HG03342 (cell line): Measurements from ENCODE around the gene NXNL1.

Experiments used
- ATAC-seq: cut with Tn5 transposase; IDR thresholded peaks from one replicate; pipeline ENCODE4 v1.9.1; 2021; ENCODE audit warnings: mild to moderate bottlenecking, moderate library complexity; ENCODE audit not compliant: unreplicated experiment

Gene NXNL1

DNA sequence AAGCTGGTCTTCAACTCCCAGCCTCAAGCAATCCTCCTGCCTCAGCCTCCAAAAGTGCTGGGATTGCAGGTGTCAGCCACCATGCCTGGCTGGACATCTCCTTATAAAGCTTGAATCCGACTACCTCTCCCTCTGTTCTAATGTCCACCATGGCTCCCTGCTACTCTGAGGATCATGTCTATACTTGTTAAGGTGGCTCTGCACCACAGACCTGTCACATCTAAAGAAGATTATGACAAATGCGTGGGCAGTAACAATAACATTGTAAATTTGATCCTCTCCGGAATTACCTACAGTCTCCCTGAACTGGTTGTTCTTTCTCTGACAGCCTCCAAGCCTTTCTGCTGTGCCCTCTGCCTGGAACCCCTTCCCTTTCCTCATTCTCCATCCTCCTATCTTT lies 1.8 kb downstream of the NXNL1 start:
- no peak for ATAC-seq

DNA sequence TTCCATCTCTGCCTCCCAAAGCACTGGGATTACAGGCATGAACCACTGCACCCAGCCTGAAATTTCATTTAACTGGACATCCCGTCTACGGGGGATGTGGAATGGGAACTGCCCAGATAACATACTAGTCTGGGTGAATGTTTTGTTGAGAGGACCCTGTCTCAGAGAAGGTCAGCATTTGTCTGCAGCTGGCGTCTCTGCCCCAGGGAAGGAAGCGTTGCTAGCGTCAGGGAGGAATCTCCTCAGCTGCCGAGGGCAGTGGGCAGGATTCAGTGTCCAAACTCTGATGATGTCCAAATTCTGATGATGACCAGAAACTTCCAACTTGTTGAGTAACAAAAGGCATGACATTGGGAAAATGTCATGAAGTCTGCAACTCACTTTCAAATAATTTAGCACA lies 3.1 kb downstream of the NXNL1 start:
- no peak for ATAC-seq

DNA sequence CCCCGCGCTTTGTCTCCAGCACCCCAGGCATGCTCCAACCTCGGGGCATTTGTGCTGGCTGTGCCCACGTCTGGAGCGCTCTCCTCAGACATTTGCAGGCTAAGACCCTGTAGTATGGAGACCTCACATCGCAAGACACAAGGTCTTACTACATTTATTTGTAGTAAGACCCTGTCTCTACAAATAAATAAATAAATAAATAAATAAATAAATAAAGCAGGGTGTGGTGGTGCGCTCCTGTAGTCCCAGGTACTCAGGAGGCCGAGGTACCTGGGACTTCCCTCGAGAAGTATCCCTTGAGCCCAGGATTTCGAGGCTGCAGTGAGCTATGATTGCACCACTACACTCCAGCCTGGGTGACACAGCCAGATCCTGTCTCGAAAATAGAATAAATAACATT lies 4.6 kb downstream of the NXNL1 start:
- no peak for ATAC-seq

DNA sequence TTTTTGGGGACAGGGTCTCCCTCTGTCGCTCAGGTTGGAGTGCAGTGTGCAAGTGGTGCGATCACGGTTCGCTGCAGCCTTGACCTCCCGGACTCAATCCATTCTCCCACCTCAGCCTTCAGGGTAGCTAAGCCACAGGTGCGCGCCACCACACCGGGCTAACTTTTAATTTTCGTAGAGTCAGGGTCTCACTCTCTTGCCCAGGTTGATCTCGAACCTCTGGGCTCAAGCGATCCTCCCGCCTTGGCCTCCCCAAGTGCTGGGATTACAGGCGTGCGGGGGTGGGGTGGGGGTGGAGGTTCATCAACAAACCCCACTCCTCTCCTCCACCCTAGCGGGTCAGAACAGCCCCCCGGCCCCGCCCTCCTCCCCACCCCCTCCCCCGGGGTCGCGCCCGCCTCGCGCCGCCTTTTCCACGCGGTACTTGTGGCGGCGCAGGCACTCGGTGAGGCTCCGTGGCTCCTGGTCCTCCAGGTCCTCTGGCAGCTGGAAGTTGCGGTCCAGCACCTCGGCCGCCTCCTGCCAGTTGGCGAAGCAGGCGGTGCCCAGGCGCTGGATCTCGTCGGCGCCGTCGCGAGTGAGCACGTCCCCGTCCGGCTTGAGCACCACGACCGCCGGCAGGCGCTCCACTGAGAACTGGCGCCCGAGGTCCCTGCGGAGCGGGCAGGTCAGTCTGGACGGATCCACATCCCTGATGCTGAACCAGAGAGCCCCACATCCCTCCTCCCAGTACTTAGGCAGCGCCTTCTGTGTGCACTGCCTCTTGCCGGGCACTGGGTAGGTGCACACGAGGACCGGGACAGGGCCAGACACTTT lies 5.2 kb downstream of the NXNL1 start:
- no peak for ATAC-seq

DNA sequence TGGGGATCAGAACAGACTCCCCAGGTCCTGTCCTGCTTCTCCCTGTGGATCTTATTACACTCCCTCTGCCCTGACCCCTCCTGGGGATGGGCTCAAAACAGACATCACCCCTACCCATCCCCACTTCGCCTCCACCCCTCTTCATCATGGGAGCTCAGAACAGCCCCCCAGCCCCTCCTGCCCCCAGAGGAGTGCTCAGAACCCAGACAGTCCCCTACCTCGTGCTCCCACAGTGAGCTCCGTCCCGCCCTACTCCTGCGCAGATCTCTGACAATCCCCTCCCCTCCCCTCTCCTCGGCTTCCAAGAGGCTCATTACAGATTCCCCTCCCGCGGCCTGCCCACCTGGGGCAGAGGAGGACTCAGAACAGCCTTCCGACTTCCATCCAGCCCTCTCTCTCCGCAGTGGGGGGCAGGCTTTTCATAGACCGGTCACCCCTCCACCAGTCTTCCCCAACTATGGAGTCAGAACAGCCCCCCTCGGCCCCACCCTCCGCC lies 6.1 kb downstream of the NXNL1 start:
- no peak for ATAC-seq

DNA sequence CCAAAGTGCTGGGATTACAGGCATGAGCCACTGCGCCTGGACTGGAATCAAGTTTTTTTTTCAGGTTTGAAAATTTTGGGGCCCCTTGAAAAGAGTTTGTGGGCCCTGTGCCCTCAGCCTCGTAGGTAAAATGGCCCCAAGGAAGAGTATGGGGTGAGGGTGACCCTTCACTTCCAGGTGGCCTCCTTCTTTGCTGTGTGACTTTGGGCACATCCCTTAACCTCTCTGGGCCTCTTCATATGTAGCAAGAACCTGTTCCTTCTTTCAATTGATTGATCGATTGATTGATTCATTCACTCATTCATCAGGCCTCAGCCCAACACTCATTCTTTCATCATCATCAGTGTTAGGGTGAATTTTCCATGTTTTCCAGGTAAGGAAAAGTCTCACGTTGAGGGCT lies 8.9 kb downstream of the NXNL1 start:
- ATAC-seq = no peak

DNA sequence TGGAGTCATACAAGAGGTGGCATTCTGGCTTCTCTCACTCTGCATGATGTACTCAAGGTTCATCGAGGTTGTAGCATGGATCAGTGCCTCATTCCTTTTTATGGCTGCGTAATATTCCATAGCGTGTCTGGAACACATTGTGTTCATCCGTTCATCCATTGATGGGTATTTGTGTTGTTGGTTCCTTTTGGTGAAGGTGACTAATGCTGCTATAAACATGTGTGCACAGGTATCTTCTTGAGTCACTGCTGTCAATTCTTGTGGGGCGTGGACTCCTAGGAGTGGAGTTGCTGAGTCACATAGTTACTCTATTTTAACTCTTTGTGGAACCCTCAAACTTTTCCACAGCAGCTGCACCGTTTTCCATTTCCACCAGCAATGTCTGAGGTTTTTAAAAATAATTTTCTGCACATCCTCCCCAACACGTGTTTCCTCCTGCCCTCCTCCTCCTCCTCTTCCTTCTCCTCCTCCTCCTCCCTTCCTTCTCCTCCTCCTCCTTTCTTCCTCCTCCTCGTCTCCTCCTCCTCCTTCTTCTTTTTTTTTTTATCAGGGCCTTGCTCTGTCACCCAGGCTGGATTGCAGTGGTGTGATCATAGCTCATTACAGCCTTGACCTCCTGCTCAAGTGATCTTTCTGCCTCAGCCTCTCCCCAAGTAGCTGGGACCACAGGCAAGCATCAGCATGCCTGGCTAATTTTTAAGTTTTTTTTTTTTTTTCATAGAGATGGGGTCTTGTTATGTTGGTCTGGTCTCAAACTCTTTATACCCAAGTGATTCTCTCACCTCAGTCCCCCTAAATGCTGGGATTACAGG lies 10.3 kb downstream of the NXNL1 start:
- no peak for ATAC-seq

DNA sequence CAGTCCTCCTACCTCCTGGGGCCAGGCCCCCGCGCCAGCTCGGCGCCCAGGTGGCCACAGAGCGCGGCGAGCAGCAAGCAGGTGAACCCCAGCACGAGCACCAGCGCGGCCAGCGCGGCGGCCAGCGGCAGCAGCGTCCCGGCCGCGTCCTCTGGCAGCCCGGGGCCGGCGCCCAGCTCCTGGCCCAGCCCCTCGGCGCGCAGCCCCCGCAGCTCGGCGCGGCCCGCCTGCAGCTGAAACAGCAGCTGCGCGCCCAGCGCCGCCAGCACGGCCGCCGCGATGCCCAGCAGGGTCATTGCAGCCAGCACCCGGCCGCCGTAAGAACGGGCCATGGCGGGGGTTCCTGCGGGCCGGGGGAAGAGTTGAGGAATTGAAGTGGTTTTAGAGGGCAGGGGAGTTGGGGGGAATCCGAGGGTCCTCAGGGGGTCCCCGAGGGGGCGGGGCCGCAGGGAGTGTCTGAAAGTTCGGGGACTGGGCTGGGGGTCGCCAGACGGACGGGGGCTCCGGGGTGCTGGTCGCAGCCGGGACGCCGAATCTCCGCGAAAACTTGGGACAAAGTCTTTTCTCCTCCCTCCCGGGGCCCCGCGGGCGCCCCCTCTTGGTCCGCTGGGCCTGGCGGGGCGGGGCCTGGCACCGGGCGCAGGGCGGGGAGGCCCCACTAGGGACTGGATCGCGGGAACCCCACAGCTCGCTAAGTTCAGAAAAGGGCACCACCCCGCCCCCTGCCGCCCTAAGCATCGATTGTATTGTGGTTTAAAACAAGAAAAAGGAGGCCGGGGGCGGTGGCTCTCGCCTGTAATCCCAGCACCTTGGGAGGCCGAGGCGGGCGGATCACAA lies 12.4 kb downstream of the NXNL1 start, which contains the start of gene TMEM221:
TMEM221 (minus strand) TSS at position 538 of the 837 bp plus-strand sequence; CDS start at position 332, 206 bp downstream.
- no peak for ATAC-seq

DNA sequence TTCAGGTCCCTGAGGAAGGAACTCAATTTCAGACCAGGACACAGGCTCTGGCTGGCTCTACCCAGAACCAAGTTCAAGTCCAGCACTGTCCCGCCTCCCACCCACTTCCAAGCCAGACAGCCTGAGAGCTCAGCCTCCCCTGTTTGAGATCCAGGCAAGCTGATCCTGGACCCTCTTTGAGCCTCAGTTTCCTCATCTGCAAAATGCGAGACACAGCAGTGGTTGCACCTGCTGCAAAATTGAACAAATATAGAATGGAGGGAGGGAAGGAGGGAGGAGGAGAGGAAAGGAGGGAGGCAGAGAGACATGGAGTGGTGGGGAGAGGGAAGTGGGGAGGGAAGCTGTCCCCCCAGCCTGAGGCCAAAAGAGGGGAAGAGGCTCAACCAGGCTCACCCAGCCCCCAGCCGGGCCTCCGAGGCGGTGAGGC lies 13.0 kb downstream of the NXNL1 start:
- ATAC-seq = no peak

DNA sequence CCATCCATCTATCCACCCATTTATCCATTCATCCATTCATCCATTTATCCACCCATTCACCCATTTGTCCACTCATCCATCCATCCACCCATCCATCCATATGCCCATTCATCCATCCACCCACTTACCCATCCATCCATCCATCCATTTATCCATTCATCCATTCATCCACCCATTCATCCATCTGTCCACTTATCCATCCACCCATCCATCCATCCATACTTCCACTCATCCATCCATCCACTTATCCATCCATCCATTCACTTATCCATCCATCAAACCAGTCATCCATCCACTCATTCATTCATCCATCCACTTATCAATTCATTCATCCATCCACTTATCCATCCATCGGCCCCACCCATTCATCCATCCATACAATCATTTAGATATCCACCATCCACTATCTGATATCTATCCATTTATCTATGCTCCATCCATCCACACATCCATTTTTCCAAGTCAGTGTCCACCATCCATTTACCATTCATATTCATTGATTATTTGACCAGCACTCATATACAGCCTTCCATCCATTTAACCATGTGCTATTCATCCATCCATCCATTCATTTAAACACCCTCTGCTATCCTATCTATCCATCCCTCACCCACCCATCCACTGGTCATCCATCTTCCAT lies 15.1 kb downstream of the NXNL1 start:
- no peak for ATAC-seq

DNA sequence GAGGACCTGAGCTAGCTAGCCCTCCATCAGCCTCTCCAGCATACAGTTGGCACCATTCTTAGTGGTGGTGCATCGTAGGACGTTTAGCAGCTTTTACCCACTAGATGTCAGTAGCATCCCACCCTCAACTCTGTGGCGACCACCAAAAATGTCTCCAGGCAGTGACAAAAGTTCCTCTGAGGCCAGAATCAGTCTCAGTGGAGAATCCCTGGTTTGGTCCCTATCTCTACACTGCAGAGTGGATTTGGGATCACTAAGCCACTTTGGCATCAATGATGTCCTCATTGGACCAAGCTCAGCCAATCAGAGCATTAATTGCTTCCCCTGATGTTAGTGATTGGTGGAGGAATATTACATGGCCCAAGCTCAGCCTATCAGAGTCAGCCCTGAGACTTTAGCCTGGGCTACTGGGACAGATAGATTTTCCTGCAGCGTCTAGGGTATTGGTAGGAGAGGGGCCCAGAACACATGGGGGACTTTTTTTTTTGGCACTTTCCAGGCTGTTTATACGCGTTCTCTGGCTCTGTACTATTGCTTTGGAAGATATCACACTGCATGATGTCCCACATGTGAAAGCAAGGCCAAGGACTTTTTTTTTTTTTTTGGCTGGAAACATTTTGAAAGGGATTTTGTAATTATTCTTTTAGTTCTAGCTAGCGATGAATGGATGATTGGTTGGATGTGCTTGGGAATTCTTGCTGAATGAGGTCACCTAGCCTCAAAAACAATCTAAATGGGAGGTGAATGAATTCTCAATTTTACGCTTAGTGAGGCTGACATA lies 19.3 kb downstream of the NXNL1 start:
- ATAC-seq = no peak

DNA sequence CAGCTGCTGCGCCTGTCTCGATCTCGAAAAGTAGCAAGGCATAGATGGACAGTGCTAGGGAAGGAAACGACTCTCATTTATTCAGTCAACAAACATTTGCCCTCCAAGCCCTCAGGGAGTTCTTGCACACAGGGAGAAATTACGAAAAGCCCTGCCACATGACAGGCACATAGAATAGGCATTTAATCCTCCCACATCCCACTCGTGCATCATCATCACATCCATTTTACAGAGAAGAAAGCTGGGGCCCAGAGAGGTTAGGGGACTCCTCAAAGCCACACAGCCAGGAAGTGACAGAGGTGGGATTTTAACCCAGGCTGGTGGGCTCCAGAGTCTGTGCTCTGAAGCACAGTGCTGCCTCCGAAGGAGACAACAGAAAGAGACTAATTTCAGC lies 23.9 kb downstream of the NXNL1 start:
- ATAC-seq = no peak

DNA sequence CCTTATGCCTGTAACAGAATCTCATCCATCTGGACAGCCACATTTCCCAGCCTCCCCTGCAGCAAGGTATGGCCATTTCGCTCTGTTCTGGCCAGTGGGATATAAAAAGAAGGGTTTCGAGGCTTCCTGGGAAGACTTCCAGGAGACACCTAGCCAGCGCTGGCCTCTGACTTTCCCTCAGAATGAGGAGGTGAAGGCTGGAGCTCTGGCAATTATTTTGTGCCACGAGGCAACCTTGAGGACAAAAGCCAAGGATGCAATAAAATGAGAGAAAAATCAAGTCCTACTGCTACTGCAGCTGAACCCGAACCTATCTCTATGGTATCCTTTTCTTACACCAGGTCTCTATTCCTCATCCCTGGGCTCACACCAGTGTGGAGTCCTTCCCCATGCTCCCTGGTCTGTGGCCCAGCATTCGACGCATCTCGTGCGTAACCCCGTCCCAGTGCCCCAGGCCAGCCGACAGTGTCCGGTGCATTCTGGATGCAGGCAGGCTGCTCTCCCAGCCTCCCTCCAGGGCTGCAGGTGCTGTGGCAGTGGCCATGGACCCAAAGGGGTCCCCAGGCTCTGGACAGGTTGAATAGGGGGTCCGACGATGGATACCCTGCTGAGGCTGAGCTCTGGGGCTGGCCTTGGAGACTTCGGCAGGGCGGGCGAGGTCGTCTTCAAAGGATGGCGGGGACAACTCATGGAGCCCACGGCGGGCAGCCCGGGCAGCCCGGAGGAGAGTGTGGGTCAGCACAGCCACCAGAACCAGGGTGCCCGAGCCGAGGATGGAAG lies 24.4 kb downstream of the NXNL1 start:
- no peak for ATAC-seq

DNA sequence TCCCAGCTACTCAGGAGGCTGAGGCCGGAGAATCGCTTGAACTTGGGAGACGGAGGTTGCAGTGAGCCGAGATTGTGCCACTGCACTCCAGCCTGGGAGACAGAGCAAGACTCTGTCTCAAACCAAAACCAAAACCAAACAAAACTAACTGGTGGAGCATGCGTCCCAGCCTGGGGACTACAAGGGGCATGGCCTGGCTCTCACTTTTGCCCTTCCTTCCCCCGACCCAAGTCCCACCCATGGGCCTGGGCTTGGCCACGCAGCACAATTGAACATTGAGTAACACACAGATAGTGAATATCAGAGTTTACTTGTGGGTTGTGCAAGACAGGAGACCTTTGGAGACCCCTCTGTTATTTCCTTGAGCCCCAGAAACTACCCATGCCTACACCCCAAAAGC lies 25.5 kb downstream of the NXNL1 start:
- ATAC-seq = no peak

DNA sequence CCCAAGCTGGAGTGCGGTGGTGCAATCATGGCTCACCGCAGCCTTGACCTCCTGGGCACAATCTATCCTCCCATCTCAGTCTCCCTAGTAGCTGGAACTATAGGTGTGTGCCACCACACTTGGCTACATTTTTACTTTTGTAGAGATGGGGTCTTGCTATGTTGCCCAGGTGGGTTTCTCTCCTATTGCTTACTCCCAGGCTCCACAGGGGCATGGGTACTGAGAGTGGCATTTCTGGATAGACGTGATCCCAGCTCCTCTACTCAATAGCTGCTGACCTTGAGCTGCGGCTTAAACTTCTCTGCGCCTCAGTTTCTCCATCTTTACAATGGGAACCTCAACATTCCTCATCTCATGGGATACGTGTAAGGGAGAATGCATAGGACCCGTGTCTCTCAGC lies 29.3 kb downstream of the NXNL1 start:
- ATAC-seq = no peak

DNA sequence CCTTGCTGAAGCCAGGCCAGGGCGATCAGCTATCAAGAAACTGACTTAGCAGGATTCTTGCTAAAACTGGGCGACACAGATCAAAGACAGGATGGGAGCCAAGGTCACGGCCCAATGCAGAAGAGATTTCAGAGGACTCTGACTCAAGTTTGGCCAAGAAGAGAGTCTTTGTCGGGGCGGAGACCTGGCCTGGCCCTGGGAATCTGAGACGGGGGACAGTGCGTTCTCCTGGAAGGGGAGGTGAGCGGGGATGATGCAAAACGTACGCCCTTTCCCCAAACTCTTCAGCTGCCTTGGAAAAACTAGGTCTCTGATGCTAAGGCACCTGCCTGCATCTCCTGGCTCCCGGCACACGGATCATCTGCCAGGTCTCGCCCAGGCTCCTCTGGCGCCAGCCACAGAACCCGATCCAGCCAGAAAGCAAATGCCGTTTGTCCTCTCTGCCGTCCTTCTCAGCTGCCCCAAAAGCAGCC lies 31.0 kb downstream of the NXNL1 start:
- ATAC-seq = no peak

DNA sequence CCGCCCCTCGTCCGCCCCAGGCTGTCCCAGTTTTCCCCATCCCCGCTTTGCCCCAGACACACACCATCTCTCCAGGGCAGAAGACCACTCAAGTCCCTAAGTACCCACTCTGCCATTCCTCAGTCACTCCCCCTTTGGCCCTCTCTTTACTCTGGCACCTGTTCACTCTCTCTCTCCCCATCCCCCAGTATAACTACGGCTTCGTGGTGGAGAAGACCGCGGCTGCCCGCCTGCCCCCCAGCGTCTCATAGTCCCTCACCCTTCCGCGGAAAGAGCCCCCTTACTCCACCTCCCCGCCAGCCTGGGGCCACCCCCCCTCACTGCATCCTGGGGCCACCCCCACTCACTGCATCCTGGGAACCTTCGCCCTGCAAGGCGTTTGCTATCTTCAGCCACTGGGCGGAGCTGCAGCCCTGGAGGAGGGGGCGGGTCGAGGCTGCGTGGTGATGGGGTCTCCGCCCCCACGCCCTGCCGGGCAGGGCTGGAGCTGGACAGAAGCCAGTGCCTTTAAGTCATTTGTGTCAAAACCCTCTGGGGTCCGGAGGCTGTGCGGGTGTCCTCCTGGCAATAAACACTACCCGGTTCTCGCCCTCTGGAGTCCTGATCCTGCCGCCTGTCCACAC lies 35.9 kb downstream of the NXNL1 start:
- ATAC-seq = no peak

DNA sequence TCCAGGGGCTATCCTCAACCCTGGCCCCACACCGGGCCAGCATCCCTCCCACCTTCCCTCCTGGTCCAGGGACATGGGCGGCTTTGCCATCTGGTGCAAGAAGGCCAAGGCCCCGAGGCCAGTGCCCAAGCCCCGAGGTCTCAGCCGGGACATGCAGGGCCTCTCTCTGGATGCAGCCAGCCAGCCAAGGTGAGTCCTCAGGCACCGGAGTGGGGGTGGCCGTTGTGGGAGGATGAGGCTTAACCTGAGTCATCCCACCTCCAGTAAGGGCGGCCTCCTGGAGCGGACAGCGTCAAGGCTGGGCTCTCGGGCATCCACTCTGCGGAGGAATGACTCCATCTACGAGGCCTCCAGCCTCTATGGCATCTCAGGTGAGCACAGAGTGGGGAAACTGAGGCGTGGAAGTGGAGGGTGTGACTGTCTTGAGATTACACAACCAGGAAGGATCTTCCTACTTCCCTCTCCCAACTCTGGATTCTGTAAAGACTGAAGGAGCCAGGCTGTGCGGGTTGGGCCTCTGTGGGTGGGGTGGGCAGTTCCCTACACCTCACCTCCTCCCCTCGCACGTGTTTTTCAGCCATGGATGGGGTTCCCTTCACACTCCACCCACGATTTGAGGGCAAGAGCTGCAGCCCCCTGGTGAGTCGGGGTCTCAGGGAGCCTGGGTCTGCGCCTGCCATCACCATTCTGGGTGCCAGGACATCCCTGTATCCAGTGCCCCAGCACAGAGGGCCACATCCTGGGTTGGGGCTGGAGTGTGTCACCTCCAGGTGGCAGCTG lies 37.1 kb downstream of the NXNL1 start:
- ATAC-seq = no peak
